ENCODE data around the gene ARHGAP5. TPM values are rescaled to one million over a fixed set of nuclear protein-coding genes. Genes with fewer than 3 reads are reported as not detected.

The ARHGAP5 gene
- total and polyA plus RNA-seq, 9 donors: 20.6 to 206 (median 139) TPM

DNA sequence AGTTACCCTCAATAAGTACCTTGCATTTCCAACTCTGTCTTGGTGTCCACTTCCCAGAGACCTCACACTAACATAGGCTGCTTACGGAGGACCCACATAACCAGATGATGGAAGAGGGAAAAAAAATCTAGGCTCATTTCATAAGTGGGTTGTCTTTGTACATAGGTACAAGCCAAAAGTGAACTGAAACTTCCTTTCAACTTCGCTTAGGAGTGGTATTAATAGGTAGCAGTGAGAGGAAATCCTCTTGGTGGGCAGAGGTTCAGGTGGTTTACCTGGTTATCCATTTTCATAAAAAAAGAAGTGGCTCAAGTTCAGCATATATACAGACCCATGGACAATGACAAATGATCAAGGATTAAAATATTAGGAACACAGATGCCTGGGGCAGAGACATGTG, 88.9 kb downstream of the ARHGAP5 start:
- 93 to 96% (median 94%) methylated on average over 2 of the region's 2 CpGs for WGBS, 3 donors
- TF ChIP-seq, protein P1, sequence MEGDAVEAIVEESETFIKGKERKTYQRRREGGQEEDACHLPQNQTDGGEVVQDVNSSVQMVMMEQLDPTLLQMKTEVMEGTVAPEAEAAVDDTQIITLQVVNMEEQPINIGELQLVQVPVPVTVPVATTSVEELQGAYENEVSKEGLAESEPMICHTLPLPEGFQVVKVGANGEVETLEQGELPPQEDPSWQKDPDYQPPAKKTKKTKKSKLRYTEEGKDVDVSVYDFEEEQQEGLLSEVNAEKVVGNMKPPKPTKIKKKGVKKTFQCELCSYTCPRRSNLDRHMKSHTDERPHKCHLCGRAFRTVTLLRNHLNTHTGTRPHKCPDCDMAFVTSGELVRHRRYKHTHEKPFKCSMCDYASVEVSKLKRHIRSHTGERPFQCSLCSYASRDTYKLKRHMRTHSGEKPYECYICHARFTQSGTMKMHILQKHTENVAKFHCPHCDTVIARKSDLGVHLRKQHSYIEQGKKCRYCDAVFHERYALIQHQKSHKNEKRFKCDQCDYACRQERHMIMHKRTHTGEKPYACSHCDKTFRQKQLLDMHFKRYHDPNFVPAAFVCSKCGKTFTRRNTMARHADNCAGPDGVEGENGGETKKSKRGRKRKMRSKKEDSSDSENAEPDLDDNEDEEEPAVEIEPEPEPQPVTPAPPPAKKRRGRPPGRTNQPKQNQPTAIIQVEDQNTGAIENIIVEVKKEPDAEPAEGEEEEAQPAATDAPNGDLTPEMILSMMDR (IDR thresholded peaks at IDR 0.05): no peak
- TF ChIP-seq POLR2A (IDR thresholded peaks at IDR 0.05): no peak
- TF ChIP-seq EP300 (IDR thresholded peaks at IDR 0.05): no peak
- DNase-seq: no peak

DNA sequence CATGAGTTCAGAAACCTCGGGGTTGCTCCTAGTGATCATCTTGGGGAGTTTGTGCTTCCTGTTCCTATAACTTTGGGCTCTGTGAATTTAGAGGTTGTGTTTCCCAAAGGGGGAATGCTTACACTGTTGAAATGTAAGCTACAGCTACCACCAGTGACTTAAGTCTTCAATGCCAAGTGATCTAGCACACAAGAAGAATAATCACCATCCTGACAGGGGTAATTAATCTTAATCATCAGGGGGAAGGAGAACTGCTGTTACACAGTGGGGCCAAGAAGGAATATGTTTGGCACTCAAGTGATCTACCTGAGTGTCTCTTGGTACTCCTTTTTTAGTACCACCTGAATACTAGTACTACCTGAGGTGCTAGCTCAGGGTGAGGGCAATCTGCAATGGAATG, 89.8 kb downstream of the ARHGAP5 start:
- intact Hi-C loops (cut with DNase I): loop anchor here in 1 of 4 donors (2.0 kb wide), 1 partner anchor 22 kb away; no protein-coding TSS in a partner anchor
- H3K27ac ChIP-seq: no peak overlapping the region
- H3K4me3 ChIP-seq: no peak overlapping the region
- no peak for DNase-seq
- H3K9me3 ChIP-seq: no peaks in the 10 kb centered on the region
- no peaks in the 10 kb centered on the region for H3K36me3 ChIP-seq
- 90 to 100% (median 97%) methylated on average over 1 of the region's 1 CpG for WGBS, 3 donors
- no peaks in the 10 kb centered on the region for H3K4me1 ChIP-seq (ENCODE audit: insufficient read depth)
- TF ChIP-seq EP300 (IDR thresholded peaks at IDR 0.05): no peak
- TF ChIP-seq POLR2A (IDR thresholded peaks at IDR 0.05): no peak
- TF ChIP-seq, protein P1 (IDR thresholded peaks at IDR 0.05): no peak
- no peaks in the 10 kb centered on the region for H3K27me3 ChIP-seq

More for the DNA sequence above, 88.9 kb downstream of the ARHGAP5 start:
- intact Hi-C loops (cut with DNase I): loop anchor here in 1 of 4 donors (2.0 kb wide), 1 partner anchor 21 kb away; no protein-coding TSS in a partner anchor
- H3K9me3 ChIP-seq: no peaks in the 10 kb centered on the region
- H3K36me3 ChIP-seq: no peaks in the 10 kb centered on the region
- H3K27me3 ChIP-seq: no peaks in the 10 kb centered on the region
- H3K27ac ChIP-seq: no peak overlapping the region
- no peaks in the 10 kb centered on the region for H3K4me1 ChIP-seq (ENCODE audit: insufficient read depth)
- H3K4me3 ChIP-seq: no peak overlapping the region

DNA sequence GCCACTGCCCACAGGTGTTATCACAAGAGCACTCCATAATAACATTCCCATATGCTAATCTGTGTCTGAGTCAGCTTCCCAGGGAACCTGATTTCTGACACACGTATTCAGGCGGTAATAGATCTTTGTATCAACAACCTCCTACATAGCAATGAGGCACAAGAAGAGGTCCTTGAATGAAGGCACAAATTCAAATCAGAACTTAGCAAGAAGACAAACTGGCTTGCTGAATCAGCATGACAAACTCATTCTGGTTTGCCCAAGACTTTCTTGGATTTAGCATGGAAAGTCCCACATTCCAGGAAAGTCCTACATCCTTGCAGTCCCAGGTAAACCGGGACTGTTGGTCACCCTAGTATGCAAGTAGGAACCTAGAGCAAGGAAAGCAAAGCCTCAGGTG, 90.8 kb downstream of the ARHGAP5 start:
- no peak overlapping the region for H3K27ac ChIP-seq
- WGBS, 3 donors: 70 to 76% (median 75%) methylated on average over 3 of the region's 3 CpGs
- no peak for DNase-seq
- H3K9me3 ChIP-seq: no peaks in the 10 kb centered on the region
- no peaks in the 10 kb centered on the region for H3K36me3 ChIP-seq
- H3K4me3 ChIP-seq: no peak overlapping the region
- TF ChIP-seq EP300 (IDR thresholded peaks at IDR 0.05) (no peak), POLR2A (IDR thresholded peaks at IDR 0.05) (no peak)
- TF ChIP-seq, protein P1 (IDR thresholded peaks at IDR 0.05): no peak
- intact Hi-C loops (cut with DNase I): loop anchor here in 1 of 4 donors (2.0 kb wide), 1 partner anchor 23 kb away; no protein-coding TSS in a partner anchor
- H3K4me1 ChIP-seq (ENCODE audit: insufficient read depth): no peaks in the 10 kb centered on the region
- H3K27me3 ChIP-seq: no peaks in the 10 kb centered on the region

- intact Hi-C loops (cut with DNase I): no loop called here
- no peaks in the 10 kb centered on the region for H3K4me1 ChIP-seq (ENCODE audit: insufficient read depth)
- 82 to 90% (median 83%) methylated on average over 3 of the region's 3 CpGs for WGBS, 3 donors
- no peak for DNase-seq
- H3K4me3 ChIP-seq: no peak overlapping the region
- no peak overlapping the region for H3K27ac ChIP-seq
- TF ChIP-seq EP300 (IDR thresholded peaks at IDR 0.05) (no peak), POLR2A (IDR thresholded peaks at IDR 0.05) (no peak)
- TF ChIP-seq, protein P1 (IDR thresholded peaks at IDR 0.05): no peak
- no peaks in the 10 kb centered on the region for H3K9me3 ChIP-seq
- H3K27me3 ChIP-seq: no peaks in the 10 kb centered on the region
- H3K36me3 ChIP-seq: no peaks in the 10 kb centered on the region
Measured at GRCh38 chr14:32169191-32169590, 92.1 kb downstream of the ARHGAP5 start.

Data from ovary (tissue), 9 donors.